Left lobe of liver (tissue), 2 donors: Measurements from ENCODE around the gene ARL5C. TPM values are rescaled to one million over a fixed set of nuclear protein-coding genes. Genes with fewer than 3 reads are reported as not detected.

Experiments used
- ATAC-seq: fragments of 200-7000 bp; cut with Tn5 transposase; one replicate; pipeline ENCODE4 v1.9.1; 2020; ENCODE audit warnings: mild to moderate bottlenecking, moderate library complexity
- DNase-seq: peaks from one replicate; pipeline ENCODE4 v3.0.0-alpha.2; 2020; ENCODE audit warnings: low spot score
- total RNA-seq: library from RNA; stranded (reverse); gene quantifications from one replicate; pipeline ENCODE4 v1.2.1, GENCODE V29; 2021
- donor health status: DM: no; HTN: no; CAD: no; lungs with moderate emphysema.
- donor health status: DM: no; HTN: yes; CAD: no.

The ARL5C gene
- total RNA-seq, 1 donor from 2014 or later: not detected

DNA sequence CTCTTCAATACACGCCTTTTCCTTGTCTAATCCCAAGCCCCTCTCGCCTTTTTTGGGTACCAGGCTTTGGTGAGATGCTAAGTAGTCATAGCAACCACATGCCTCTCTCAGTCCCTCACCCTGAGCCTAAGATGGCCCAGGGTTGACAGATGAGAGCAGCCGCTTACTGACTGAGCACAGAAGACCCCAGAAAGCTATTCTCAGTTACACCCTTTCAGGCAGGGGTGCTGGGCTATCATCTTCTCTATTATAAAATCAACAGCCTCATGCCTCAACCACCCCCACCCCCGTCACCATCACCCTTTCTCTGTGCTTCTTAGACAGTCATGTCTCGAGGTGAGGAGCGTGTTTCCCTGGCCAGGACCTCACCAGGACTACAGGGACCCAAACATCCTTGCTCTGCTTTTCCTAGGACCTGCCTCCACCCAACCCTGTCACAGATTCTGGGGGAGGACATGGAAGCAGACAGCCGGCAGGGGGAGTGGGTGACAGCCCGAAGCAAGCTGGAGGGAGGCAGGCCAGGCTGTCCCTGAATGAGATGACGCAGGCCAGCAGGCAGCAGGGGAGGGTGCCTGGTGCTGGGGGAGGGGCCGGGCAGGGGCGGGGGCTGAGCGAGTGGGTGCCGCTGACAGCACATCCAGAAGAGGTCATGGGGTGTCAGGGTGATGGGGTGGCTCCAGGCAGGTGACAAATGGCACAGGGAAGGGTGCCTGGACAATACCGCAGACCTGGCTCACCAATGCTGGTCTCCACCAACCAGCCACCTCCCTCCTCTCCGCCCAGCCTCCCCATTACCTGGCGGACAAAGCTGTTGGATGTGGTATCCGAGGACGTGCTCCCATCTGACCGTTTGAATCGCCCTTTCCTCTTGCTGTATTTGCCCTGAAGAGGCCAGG is 28.4 kb upstream of the ARL5C start:
- DNase-seq: no peak
- ATAC-seq: peak; percentile 59

DNA sequence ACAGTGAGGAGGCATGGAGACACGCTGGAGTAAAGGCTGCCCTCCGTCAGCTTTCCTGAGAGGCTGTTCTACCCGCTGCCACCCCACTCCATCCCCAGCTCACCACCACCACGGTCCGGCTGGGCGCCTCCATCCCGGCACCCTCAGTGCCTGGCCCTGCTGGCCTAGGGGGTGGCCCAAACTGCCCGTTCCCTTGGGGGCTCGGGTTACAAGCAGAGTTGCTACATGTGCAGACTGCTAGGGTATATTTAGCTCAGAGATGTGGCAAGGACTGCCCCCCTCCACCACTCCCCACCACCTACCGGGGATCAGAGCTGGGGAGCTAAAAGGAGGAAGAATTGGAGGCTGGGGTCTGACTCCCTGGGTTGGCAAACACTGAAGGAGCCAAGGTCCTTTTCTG is 27.4 kb upstream of the ARL5C start:
- no peak for DNase-seq
- ATAC-seq: no peak

DNA sequence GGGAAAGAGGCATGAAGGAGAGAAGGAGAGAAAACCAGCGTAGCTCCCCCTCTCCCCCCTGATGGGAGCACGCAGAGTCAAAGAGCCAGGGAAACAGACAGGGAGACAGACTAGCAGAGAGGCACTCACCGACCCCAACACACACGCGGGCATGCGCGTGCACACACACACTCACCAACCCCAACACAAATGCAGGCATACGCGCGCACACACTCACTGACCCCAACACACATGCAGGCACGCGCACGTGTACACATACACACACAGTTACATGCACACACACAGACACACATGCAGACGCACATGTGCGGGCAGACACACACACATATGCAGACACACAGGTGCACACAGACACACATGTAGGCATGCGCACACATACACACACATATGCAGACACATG is 26.9 kb upstream of the ARL5C start:
- DNase-seq: no peak
- ATAC-seq: no peak

DNA sequence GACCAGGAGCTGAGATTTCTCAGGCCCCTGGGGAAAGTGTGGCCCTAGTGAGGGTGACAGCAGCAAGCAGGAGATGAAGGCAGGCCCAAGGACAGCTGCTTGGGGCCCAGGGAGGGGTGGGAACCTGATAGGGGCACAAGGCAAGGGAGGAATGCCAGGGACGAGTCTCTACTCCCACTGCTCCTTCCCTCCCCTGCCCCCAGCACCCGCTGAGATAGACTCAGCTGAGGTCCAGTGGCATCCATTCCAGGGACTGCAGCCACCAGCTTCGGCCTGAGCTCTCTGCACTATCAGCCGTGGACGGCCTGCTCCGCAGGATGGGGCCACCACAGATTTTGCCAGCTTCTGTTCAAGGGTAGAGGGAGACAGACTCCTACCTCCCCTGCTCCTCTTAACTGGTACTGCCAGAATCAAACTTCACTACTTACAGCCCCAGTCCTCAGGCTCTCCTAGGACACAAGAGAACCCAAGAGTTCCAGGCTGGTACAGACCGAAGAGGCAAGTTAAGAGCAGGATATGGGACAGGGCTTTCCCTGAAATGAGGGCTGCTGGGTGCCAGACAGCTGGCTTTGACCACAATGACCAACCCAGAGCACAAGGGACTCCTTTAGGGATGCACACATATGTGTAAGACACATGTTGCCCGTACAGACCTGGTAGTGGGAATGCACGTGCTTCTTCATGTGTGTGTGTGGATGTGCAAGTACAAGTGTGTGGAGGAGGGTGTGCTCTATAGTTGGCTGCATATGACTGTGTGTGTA is 26.0 kb upstream of the ARL5C start:
- ATAC-seq (no peak), DNase-seq (no peak)

DNA sequence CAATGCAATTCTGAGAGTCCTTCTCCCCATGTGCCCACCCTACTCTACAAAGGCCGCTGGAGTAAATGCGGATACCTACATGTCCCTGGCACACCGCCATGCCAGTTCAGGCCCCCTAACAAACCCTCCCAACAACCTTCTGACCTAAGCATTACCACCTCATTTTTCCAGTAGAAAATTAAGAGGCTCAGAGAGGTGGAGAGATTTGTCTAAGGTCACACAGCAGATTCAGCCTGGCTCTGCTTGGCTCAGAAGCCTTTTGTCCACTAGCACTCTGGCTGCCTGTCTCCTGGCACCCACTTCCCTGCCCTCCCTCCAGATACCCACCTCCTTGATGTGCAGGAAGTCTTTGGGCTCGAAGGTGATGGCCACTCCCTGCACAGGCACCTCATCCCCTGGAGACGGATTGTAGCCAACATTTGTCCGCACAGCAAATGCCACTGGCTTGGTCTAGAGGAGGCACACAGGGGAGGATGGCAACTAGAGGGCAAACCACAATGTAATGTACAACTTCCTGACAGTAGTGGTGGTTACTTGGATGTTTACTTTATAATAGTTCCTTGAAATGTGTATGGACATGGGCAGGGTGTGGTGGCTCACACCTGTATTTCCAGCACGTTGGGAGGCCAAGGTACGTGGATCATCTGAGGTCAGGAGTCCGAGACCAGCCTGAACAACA is 21.3 kb upstream of the ARL5C start:
- ATAC-seq: no peak
- DNase-seq: no peak

DNA sequence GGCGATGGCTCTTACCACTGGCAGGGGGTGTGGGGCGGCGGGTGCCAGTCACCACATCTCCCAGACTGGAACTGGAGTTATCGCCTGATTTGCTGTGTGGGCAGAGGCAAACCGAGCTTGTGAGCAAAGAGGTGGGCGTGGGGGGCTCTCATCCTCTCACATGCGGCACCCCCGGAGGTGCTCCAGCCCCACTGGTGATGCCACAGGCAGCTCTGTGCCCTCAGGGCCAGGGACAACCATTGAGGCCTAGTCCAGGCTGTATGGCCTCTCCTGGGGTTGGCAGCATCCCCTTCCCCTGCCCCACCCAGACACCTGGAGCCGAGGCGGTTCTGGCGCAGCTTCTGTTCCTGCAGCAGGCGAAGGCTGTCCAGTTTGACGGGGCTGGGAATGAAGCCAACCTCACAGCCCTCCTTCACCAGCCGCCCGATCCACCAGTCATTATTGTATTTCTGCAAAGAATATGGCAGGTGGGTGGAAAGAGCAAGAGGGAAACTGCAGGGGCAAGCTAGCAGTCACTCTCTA is 20.6 kb upstream of the ARL5C start:
- ATAC-seq (no peak), DNase-seq (no peak)

DNA sequence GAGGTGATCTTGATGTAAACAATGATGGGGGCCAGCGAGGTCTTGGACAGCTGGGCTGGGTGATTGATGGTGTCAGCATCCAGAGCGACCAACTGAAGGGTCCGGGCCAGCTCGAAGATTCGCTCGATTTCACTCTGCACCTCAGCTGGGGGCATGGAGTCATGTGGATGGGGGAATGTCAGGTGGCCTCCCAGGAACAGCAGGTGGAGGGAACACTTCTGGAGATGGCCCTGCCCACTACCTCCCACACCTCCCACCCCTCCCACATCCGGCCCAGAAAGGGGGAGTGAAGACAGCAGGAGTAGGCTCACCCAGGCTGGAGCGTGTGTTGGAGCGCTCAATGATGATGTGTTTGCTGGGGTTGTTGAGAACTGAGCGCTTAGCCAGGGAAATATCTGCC is 17.8 kb upstream of the ARL5C start:
- DNase-seq: no peak
- no peak for ATAC-seq

DNA sequence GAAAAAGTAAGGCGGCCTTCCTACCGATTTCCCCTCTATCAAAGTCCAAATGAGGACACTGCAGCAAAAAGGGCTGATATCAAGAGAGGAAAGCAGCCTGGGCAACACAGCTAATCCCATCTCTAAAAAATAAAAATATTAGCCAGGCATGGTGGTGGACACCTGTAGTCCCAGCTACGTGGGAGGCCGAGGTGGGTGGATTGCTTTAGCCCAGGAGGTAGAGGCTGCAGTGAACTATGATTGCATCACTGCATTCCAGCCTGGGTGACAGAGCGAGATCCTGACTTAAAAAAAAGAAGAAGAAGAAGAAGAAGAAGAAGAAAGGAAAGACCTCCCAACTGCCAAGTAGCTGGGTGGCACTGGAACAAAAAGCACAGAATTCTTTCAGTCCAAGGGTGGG is 17.1 kb upstream of the ARL5C start:
- ATAC-seq (no peak), DNase-seq (no peak)

DNA sequence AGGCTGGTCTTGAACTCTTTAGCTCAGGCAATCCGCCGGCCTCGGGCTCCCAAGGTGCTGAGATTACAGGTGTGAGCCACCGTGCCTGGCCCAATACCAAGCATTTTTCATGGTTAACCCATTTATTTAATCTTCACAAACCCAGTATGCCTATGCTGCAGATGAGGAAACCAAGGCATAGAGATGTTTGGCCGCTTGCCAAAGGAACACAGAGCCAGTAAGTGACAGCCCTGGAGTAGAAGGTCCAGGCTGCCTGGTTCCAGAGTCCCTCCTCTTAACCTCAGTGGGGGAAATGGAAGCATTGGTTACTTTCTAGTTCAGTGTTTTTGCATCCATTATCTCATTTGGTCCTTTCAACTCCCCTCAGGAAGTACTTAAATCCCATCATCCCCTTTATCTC is 15.3 kb upstream of the ARL5C start:
- DNase-seq (no peak), ATAC-seq (no peak)

DNA sequence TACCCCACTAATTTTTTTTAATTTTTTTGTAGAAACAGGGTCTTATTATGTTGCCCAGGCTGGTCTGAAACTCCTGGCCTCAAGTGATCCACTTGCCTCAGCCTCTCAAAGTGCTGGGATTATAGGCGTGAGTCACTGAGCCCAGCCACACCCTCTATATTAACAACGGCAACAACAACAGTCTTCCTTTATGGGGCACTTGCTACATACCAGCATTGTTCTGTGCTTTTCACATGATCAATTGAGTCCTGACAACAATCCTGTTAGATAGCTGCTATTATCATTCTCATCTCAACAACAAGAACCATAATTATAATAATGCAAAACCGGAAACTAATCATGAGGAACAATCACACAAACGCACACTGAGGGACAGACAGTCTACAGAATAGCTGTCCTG is 12.6 kb upstream of the ARL5C start:
- no peak for DNase-seq

DNA sequence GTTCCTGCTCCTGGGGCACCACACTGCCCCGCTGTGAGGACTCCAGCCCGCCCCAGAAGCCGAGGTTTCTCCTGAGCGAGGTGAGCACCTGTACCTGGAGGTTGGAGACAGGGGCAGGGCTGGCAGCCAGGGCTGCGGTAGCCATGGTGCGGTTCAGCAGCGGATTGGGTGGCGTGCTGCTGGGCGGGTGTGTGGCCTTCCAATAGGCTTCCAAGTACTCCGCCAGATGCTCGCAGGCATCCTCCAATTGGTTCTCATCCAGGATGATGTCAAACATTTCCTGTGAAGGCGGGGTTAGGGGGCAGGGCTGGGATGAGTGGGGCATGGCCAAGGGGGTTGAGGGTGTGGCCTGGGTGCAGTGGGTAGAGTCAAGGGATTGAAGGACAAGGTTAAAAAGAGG is 11.3 kb upstream of the ARL5C start:
- ATAC-seq (no peak), DNase-seq (no peak)

More for the DNA sequence above, 12.6 kb upstream of the ARL5C start:
- ATAC-seq: no peak

DNA sequence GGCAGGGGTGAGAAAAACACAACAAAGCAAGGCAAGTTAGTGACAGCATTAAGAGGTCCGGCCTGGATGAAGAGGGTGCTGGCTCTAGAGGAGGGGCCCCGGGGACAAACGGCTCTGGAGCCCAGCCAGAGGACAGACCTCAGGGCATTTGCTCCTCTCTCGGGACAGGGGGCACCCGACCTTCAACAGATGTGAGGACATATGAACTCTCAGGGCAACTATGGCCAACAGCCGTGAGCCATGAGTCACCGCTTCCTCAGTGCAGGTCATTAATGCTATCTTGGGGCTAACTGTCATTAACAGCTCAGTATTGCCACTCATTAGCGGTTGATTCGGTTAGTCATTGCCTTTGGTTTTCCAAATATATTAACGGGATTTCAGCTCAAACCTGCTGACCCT is 9.7 kb upstream of the ARL5C start:
- ATAC-seq: no peak
- DNase-seq: no peak

DNA sequence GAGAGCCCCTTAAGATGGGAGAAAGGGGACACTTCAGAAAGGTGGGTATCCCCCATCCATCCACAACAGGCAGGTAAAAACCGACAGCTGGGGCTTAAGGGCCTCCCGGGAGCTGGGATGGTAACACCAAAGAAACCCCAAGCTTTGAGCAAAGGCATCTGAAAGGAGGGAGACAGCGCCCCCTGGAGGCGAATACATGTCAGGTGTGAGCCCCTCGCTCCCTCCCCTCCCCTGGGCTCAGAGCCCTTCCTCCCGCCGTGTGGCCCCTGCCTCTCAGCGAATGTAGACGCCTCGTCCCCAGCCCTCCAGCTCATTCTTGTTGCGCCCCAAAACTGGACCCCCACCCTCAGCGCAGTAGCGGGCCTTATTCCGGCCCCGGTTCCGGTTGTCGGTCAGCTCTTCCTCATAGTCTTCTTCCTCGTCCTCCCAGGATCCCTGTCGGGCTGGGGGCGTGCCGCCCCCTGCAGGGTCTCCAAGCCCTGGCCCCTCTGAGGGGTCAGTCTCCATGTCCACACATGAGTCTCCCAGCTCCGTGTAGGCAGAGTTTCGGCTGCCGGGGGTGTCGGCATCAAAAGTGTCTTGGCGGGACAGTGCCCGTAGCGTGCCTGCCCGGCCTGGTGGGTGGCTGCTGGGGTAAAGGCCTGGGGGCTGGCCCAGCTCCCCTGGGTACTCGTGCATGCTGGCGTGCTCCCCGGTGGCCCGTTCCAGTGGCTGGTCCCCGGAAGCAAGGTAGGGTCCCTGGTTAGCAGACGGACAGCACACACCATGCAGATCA is 9.1 kb upstream of the ARL5C start:
- ATAC-seq: peak; percentile 73
- no peak for DNase-seq

DNA sequence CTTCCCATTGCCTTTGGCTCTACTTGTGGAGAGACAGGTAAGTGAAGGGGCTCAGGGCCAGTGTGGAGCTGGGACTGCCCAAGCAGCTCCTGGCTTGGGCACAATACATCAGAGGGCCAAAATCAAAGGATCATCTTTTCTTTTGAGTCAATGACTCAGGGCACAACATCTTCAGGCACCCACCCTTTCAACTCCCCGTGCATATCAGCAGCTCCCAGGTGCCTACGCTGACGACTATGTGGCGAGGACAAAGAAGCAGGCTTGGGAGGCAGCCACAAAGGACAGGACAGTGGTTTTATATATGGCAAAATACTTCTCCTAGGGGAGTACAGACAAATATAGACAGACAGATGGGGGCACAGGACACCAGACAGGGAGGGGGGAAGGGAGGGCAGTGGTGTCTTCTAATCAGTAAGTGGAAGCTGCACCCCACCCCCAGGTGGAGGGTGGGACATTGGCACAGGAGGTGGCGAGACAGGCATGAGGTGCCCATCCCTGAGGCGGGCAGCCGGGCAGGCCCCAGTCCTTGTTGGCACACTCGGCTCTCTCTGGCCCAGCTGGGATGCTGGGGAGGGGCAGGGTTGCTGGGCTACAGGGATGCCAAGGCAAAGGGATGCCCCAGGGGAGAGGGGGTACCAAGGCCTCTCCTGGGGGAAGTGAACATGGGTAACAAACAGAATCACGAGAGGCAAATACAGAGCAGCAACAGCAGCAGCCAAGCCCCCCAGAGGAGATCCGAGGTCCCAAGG is 7.7 kb upstream of the ARL5C start:
- DNase-seq: no peak

DNA sequence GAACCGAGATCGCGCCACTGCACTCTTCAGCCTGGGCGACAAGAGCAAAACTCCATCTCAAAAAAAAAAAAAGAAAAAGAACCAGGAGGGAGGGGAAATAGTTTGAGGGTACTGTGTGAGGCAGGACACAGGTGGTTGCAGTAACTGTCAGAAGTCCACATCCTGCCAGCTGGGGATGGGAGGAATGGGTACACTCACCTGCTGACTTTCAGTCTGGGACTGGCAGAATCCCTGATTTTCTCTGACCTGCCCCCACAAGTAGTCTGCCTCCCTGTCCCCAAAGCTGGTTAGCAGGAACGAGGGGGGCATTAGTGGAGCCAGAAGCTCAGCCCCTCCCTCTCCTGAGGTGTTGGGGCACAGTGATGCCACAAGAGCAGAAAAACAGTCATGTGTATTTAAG is 7.1 kb upstream of the ARL5C start:
- ATAC-seq: no peak
- DNase-seq: no peak

More for the DNA sequence above, 7.7 kb upstream of the ARL5C start:
- ATAC-seq: no peak

DNA sequence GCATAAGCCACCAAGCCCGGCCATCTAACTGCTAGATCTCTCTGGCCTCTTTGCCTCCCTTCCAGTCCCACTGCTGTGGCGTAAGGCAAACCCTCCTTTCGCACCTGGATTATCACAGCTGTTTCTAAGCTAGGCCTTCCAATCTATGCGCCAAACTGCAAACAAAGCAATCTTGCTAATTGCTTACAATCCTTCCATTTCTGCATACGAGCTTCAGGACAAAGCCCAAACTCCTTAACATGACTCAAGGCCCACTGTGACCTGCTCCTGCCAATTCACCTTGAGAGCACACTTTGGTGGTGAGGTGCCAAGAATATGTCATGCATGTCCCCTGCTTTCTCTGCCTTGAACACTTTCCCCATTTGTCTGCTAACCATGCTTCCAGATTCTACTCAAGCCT is 6.0 kb upstream of the ARL5C start:
- ATAC-seq (no peak), DNase-seq (no peak)

DNA sequence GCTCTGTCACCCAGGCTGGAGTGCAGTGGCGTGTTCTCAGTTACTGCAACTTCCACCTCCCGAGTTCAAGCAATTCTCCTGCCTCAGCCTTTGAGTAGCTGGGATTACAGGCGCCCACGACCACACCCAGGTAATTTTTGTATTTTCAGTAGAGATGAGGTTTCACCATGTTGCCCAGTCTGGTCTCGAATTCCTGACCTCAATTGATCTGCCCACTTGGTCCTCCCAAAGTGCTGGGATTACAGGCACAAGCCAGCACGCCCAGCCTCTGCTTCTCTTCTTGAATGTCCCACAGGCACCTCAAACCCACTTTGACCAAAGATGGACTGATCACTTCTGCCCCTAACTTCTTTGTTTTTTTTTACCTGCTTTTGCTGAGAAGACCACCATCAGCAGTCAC is 4.6 kb upstream of the ARL5C start:
- DNase-seq (no peak), ATAC-seq (no peak)

DNA sequence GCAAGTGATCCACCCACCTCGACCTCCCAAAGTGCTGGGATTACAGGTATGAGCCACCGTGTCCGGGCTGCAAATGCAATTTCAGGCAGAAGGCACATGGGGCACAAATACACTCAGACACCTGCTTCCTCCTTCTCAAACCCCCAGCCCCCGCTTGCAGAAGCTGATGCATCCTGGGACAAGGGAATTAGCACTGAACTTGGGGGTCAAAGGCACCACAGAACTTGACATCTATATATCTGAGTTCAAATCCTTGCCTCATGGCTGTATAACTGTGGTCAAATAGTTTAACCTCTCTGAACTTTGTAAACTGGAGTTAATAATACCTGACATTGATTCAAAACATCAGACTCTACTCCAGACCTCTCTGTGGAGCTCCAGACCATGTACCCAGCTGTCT is 4.1 kb upstream of the ARL5C start:
- DNase-seq (no peak), ATAC-seq (no peak)

DNA sequence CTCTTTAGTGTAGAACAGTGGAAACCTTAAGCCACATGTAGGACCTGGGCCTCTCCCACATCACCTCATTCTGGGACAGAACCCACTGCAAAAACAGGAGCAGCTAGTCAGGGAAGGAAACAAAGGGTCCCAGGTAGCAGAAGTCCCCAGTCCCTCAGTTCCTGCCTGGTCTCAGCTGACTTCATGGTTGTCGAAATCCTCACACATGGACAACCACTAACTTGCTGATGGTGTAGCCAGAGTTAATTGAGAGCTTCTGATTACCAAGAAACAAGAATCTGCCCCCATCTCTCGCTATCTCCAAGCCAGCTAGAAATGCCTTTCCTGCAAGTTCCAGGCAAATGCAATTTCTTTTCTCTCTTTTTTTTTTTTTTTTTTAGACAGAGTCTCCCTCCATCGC is 3.6 kb upstream of the ARL5C start:
- ATAC-seq (no peak), DNase-seq (no peak)

DNA sequence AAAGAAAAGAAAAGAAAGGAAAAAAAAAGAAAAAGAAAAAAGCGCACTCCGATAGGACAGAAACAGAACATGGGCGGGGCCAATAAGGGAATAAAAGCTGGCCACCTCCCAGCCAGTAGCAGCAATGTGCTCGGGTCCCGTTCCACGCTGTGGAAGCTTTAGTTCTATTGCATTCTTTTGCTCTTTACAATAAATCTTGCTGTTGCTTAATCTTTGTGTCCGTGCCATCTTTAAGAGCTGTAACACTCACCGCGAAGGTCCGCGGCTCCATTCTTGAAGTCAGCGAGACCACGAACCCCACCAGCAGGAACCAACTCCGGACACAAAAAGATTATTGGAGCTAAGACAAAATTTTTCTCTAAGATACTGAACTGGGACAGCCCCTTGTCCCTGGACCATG is 3.1 kb upstream of the ARL5C start:
- ATAC-seq (no peak), DNase-seq (no peak)
